Ishikawa (cell line): ENCODE results near the gene EVI5L.

Source experiments
- CEBPB ChIP-seq: IDR thresholded peaks from 2 replicates; pipeline ENCODE4 v1.6.1; 2012
- CREB1 ChIP-seq: IDR thresholded peaks from 2 replicates; pipeline ENCODE4 v1.6.1; 2012; ENCODE audit warnings: low read depth
- EGR1 ChIP-seq: IDR thresholded peaks from 2 replicates; pipeline ENCODE4 v1.6.1; 2012
- EP300 ChIP-seq: IDR thresholded peaks from 2 replicates; pipeline ENCODE4 v1.6.1; 2012; ENCODE audit warnings: borderline replicate concordance
- TCF12 ChIP-seq: IDR thresholded peaks from 2 replicates; pipeline ENCODE4 v1.6.1; 2012; ENCODE audit warnings: low read depth

- no peak for TF ChIP-seq CREB1
- TF ChIP-seq CEBPB: no peak
- TF ChIP-seq EGR1: no peak
- TF ChIP-seq TCF12: no peak
- no peak for TF ChIP-seq EP300
These were observed 54.0 kb downstream of the EVI5L start for GRCh38 chr19:7883796-7884570.
